HG02588 (cell line): ENCODE data around the gene RNF166.
"Not testable (repeated sequence)": the region's sequence is repeated elsewhere in the genome, so short reads cannot be mapped to it uniquely, and the experiment has no call there.

Source experiments
- ATAC-seq: cut with Tn5 transposase; IDR thresholded peaks from one replicate; pipeline ENCODE4 v1.9.1; 2021; ENCODE audit warnings: mild to moderate bottlenecking, moderate library complexity; ENCODE audit not compliant: unreplicated experiment

The RNF166 gene

DNA sequence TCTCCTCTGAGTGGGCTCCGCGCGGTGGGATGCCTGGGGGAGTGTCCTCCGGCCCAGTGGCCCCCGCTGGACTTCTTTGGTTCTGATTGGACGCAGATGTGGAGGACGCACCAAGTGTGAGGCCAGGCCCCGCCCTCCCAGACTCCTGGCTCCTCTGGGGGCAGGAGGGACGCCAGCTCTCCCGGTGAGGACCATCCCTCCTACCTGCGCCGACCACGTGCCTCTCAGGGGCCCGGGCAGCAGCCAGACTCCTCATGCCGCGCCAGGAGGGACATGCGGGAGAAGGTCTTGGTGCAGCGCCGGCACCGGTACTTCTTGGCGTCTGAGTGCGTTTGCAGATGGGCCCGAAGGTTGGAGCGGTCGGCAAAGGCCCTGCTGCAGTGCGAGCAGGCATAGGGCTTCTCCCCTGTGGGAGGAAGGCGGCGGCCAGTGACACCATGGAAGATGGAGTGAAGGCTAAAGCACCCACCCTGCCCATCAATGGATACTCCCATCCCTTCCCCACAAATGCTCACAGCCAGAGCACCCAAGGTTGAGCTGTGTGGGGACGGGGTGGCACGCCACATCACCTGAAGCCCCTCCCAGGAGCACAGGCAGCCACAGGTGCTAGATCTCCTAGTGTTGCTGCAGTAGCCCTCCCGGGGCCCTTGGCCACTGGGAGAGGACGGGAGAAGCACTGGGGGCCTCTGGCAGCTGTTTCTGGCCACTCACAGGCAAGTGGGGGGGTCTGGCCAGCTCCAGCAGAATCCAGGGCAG is 27.8 kb downstream of the RNF166 start:
- no peak for ATAC-seq

GRCh38 chr16:88677721-88678120 is 28.5 kb downstream of the RNF166 start:
- no peak for ATAC-seq

GRCh38 chr16:88676502-88677242 is 29.5 kb downstream of the RNF166 start:
- no peak for ATAC-seq

GRCh38 chr16:88673716-88674379 is 32.4 kb downstream of the RNF166 start:
- no peak for ATAC-seq

DNA sequence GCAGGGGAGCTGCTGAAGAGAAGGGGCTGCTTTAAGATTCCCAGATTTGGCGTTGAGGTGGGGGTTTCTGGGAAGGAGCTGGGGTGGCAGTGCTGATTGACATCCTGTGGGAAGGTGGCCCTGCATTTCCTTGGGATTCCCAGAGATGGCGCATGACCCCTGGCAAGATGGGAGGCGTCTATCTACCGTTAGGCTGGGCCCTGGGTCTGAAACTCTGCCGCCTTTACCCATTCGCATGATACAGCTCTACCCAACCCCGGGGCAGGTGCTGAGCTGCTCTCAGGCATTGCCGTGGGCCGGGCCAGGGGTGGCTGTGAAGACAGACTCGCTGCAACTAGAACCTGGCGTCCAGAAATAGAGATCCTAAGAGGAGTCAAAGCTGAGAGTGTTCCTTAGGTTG is 33.4 kb downstream of the RNF166 start:
- ATAC-seq = no peak

- no peak for ATAC-seq
Observed at GRCh38 chr16:88671806-88672205, 34.4 kb downstream of the RNF166 start.

DNA sequence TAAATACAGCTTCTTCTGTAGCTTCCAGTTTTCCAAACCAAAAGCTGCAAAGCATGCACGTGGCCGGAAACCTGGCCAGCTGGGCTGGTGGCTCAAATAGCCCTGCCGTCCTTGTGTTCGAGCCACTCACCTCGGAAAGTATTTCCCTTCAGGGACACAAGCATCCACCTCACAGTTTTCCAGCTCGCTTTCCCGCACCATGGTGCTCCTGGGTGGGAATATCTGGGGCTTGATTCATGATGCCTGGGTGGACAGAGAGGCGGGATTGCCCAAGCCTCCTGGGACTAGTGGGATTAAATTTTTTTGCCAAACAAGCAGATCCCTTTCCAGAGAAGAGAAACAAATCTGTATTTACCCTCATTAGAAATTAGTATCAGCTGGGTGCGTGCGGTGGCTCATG is 36.2 kb downstream of the RNF166 start:
- ATAC-seq = no peak

DNA sequence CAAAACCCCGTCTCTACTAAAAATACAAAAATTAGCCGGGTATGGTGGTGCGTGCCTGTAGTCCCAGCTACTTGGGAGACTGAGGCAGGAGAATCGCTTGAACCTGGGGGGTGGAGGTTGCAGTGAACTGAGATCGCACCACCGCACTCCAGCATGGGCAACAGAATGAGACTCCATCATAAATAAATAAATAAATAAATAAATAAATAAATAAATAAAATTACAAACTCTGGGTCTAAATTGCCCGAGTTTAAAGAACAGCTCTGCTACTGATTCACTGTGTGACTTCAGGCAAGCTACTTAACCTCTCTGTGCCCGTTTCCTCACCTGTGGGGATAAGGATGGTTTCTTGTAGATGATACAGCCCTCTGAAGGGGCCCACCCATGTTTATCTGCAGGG is 36.7 kb downstream of the RNF166 start:
- not testable (repeated sequence) for ATAC-seq

DNA sequence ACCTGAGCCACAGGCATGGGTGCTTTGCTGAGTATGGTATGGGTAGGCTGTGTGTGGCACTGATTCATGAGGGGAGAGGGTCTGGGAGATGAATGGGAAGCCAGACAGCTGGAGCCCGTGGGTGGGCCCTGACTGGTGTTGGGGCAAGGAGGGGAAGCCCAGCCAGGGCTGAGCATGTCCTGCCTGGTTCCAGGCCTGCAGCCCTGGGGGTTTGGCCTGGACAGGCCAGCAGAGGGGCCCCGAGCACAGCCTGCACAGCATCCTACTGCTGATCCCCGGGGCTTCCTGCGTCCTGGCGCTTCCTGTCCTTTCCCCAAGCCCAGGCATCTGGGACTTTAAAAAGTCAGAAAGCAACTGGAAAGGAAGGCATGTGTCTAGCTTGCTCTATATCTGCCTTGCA is 38.7 kb downstream of the RNF166 start:
- no peak for ATAC-seq

- no peak for ATAC-seq
Observed at GRCh38 chr16:88665570-88665969, 40.6 kb downstream of the RNF166 start.

- no peak for ATAC-seq
Observed at GRCh38 chr16:88665148-88665547, 41.1 kb downstream of the RNF166 start.

DNA sequence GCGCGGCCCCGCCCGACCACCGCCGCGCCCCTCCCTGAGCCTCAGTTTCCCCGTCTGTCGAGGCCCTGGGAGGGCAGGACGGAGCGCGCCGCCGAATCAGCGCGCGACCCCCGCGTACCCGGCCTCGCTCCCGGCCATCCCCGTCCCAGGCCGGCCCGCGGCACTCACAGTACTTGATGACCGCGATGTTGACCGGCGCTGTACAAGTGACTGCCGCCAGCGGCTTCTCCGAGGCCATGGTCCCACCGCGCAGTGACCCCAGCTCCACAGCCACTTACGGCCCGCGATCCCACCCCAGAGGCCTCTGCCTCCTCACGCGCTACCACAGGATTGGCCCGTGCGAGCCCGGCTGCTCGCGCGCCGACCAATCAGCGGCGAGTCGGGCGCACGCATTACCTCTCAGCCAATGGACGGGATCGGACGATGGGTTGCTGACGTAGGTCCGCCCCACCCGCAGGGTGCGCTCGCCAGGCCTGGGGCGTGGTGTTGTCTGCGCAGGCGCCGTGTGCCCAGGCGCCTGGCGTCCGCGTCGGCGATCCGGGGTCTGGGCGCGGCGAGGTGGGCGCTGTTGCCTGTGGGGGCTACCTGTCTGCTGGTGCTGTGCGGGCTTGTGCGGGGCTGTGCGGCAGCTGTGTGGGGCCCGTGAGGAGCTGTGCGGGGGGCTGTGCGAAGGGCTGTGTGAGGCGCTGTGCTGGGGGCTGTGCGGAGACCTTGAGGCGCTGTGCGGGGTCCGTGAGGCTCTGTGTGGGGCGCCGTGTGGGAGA is 43.2 kb downstream of the RNF166 start, which contains the start of gene MVD:
Gene MVD, minus strand, starts transcription at position 249 of the 764 bp plus-strand sequence. Its CDS starts 11 bp downstream, at position 238.
- peak; percentile 91 for ATAC-seq

- ATAC-seq = no peak
Observed at GRCh38 chr16:88662222-88662842, 43.9 kb downstream of the RNF166 start.

GRCh38 chr16:88661468-88661867 is 44.7 kb downstream of the RNF166 start:
- ATAC-seq = no peak

DNA sequence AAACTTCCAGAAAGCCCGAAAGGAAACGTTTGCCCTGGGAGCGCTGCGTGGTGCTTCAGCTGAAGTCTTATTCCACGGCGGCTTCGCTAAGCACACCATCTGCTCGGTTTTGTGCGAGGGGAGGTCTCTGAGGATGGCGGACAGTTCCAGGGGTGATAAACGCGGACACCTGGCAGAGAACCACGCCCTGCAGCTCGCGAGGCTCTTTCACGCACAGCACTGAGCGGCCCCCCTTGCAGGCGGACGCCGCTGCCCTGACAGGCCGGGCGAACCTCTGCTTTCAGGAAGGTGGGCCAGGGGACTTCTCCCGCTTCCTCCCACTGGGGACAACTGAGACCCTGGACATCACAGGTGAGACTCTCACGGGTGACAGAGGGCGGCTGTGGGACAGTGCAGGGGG is 47.0 kb downstream of the RNF166 start:
- no peak for ATAC-seq

DNA sequence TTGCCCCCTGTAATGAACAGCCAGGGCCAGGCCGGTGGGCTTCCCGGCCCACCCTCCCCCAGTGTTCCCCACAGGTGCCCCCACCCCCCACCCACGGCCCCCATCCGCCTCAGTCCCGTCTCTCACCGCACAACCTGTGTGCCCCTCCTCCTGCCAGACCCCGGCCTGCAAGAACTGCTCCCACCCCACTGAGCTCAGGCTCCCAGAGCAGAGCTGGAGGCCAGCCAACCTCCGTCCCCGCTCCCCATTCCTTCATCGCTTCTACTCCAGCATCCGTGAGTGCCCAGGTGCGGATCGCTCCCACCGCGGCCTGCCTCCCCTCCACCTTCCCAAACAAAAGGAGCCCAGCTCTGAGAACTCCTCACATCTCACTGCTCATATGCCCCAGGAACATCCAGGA is 47.5 kb downstream of the RNF166 start:
- no peak for ATAC-seq

DNA sequence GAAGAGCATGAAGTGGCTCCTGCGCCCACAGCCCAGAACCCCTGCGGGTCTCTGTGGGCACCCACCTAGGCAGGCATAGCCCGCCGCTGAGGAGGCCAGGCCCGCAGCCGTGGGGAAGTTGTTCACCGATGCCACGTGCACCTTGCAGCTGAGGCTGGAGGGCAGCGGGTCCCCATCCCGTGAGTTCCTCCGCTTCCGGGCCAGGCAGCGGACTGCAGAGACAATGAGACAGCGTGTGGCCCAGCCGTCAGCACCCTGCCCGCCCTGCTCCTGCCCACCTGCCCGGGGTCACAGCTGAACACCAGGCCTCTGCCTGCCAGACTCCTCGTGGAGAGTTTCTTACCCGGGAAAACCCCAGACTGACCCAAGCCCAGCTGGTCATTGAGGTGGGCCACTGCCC is 48.8 kb downstream of the RNF166 start:
- no peak for ATAC-seq

DNA sequence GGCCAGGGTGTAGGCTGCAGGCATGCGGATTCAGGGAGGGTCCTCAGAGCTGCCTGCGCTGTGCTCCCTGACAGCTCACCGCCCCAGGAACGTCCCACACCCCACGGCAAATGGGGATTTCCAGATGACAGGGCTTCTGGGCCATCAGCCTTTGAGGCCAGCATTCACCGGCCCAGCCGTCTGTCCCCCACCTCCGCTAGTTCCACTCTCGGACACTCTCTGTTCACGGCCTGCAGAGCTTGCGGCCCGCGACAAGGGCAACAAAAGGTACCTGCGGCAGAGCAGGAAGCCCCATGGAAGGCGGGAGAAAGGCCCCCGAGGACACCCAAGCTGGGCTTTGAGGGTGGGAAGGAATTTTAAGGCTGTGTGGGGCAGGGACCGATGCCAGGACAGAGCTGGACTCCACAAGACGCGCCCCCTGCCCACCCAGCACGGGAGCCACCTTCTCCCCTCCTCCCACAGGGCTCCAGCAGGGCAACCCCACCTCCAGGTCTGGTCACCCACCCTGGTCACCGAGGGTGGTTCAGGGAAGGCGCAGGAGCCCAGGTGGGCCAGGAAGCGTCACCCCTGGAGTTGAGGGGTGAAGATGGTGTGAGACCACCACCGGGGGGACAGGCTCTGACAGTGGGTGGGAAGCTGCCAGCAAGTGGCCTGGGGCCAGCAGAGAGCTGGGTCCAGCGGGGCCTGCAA is 49.8 kb downstream of the RNF166 start:
- ATAC-seq = no peak

GRCh38 chr16:88655733-88656281 is 50.4 kb downstream of the RNF166 start:
- ATAC-seq = no peak
